H1 (cell line): ENCODE data around the gene KCNK7. TPM values are rescaled to one million over a fixed set of nuclear protein-coding genes. Genes with fewer than 3 reads are reported as not detected.
A peak's percentile ranks its signal among the peaks of the same experiment; 100 is the strongest.

Source experiments
- CTCF ChIA-PET: fragments of 300-600 bp; sonication (Branson Sonifier 250); formaldehyde crosslinking; loops from one replicate; lab custom pipeline; 2021; ENCODE audit not compliant: partially characterized antibody; lab: Charles Lee
- POLR2A ChIA-PET: fragments of 300-600 bp; sonication (Branson Sonifier 250); formaldehyde crosslinking; loops from one replicate; lab custom pipeline; 2021; ENCODE audit warnings: inconsistent platforms; ENCODE audit not compliant: partially characterized antibody; lab: Charles Lee
- DNase-seq, 2 experiments: peaks; one replicate each; pipeline versions ENCODE4 v3.0.0 to v3.0.0-alpha.2; 2010 to 2022; ENCODE audit warnings: low spot score in 2 of 2, low read depth in 1 of 2, mixed read lengths in 1 of 2
- FAIRE-seq: peaks from 2 replicates; lab custom pipeline; 2011; peaks lifted over from hg19 to GRCh38; lab: Jason Lieb, UNC
- H2AFZ ChIP-seq: 2 replicates; pipeline ENCODE4 v1.8.1; 2012; ENCODE audit warnings: low read length, inconsistent platforms
- H2AK5ac ChIP-seq: 2 replicates; pipeline ENCODE4 v1.6.1; 2013; ENCODE audit warnings: low read depth, low read length
- H2BK120ac ChIP-seq: replicated peaks from 2 replicates; pipeline ENCODE3; 2013; ENCODE audit warnings: low read depth, low read length, inconsistent platforms
- H2BK12ac ChIP-seq: 2 replicates; pipeline ENCODE4 v1.6.1; 2013; ENCODE audit warnings: low read depth, low read length
- H2BK15ac ChIP-seq: 2 replicates; pipeline ENCODE4 v1.6.1; 2013; ENCODE audit warnings: low read length
- H2BK20ac ChIP-seq: 2 replicates; pipeline ENCODE4 v1.6.1; 2013; ENCODE audit warnings: low read length
- H2BK5ac ChIP-seq: 2 replicates; pipeline ENCODE4 v1.6.1; 2013; ENCODE audit warnings: low read depth, low read length
- H3K14ac ChIP-seq: 2 replicates; pipeline ENCODE4 v1.6.1; 2013; ENCODE audit warnings: inconsistent platforms; ENCODE audit not compliant: insufficient read length
- H3K18ac ChIP-seq: 2 replicates; pipeline ENCODE4 v1.6.1; 2013; ENCODE audit warnings: low read length; ENCODE audit errors: extremely low read depth
- H3K23ac ChIP-seq: 2 replicates; pipeline ENCODE4 v1.6.1; 2013; ENCODE audit warnings: inconsistent platforms; ENCODE audit not compliant: insufficient read length
- H3K23me2 ChIP-seq: 2 replicates; pipeline ENCODE4 v1.6.1; 2013; ENCODE audit warnings: low read depth, low read length
- H3K27ac ChIP-seq: 2 replicates; pipeline ENCODE4 v1.6.1; 2011; ENCODE audit warnings: low read depth, low read length, inconsistent platforms
- H3K27me3 ChIP-seq, 4 experiments: replicated peaks in 1 of 4; 1 replicate in 1 of 4; 2 replicates in 3 of 4; pipeline versions ENCODE4 v1.6.1 to v1.8.1; 2011 to 2013; ENCODE audit warnings: low read length in 3 of 4, mild to moderate bottlenecking in 3 of 4, inconsistent platforms in 2 of 4, mixed read lengths in 2 of 4, moderate library complexity in 1 of 4; ENCODE audit not compliant: control insufficient read depth in 3 of 4, insufficient read depth in 3 of 4; ENCODE audit errors: extremely low read depth in 1 of 4
- H3K36me3 ChIP-seq, 4 experiments: 2 replicates each; pipeline versions ENCODE4 v1.6.1 to v1.8.1; 2011 to 2013; ENCODE audit warnings: mild to moderate bottlenecking in 4 of 4, low read length in 3 of 4, moderate library complexity in 2 of 4, control low read depth in 1 of 4, inconsistent platforms in 1 of 4; ENCODE audit not compliant: insufficient read depth in 4 of 4, control insufficient read depth in 2 of 4
- H3K4ac ChIP-seq: replicated peaks from 2 replicates; pipeline ENCODE3; 2013; ENCODE audit warnings: low read length, low read depth, mixed read lengths, inconsistent platforms; ENCODE audit not compliant: insufficient read length
- H3K4me1 ChIP-seq, 4 experiments: replicated peaks in 1 of 4; 1 replicate in 1 of 4; 2 replicates in 3 of 4; pipeline versions ENCODE4 v1.6.1 to v1.8.1; 2011 to 2013; ENCODE audit warnings: low read length in 3 of 4, inconsistent platforms in 2 of 4, mixed read lengths in 1 of 4; ENCODE audit not compliant: insufficient read depth in 4 of 4, control insufficient read depth in 3 of 4
- H3K4me2 ChIP-seq, 2 experiments: 2 replicates each; pipeline versions ENCODE4 v1.6.1 to v1.8.1; 2011 to 2013; ENCODE audit warnings: low read depth in 2 of 2, low read length in 2 of 2, control low read depth in 1 of 2, inconsistent platforms in 1 of 2, mild to moderate bottlenecking in 1 of 2; ENCODE audit not compliant: insufficient read depth in 1 of 2
- H3K4me3 ChIP-seq, 4 experiments: fragments of 200-600, 300-600 bp in 1 of 4; sonication (generic), shearing (Covaris generic), sonication (Bioruptor Twin) in 1 of 4; 2 replicates each; pipeline versions ENCODE4 v1.5.1 to v1.8.1; 2011 to 2016; ENCODE audit warnings: low read length in 4 of 4, low read depth in 3 of 4, control low read depth in 2 of 4, inconsistent platforms in 2 of 4, mild to moderate bottlenecking in 2 of 4, mixed read lengths in 1 of 4, moderate library complexity in 1 of 4; ENCODE audit not compliant: insufficient read depth in 2 of 4; ENCODE audit errors: extremely low read depth in 1 of 4
- H3K56ac ChIP-seq: replicated peaks from 2 replicates; pipeline ENCODE3; 2013; ENCODE audit warnings: low read depth, mild to moderate bottlenecking, mixed read lengths, low read length, inconsistent platforms; ENCODE audit not compliant: insufficient read length
- H3K79me1 ChIP-seq: 2 replicates; pipeline ENCODE4 v1.6.1; 2013; ENCODE audit warnings: low read depth, low read length, control low read depth
- H3K79me2 ChIP-seq, 2 experiments: 2 replicates each; pipeline versions ENCODE4 v1.6.1 to v1.8.1; 2012 to 2013; ENCODE audit warnings: low read length in 2 of 2, mild to moderate bottlenecking in 2 of 2, inconsistent platforms in 1 of 2; ENCODE audit not compliant: insufficient read depth in 2 of 2, control insufficient read depth in 1 of 2
- H3K9ac ChIP-seq, 4 experiments: replicated peaks in 1 of 4; 1 replicate in 1 of 4; 2 replicates in 3 of 4; pipeline versions ENCODE4 v1.6.1 to v1.8.1; 2011 to 2013; ENCODE audit warnings: low read depth in 3 of 4, low read length in 3 of 4, control low read depth in 2 of 4, mild to moderate bottlenecking in 2 of 4, moderate library complexity in 2 of 4, inconsistent platforms in 1 of 4; ENCODE audit errors: extremely low read depth in 1 of 4
- H3K9me3 ChIP-seq, 2 experiments: 2 replicates each; pipeline versions ENCODE4 v1.6.1 to v1.8.1; 2012 to 2013; ENCODE audit warnings: mild to moderate bottlenecking in 2 of 2, moderate library complexity in 2 of 2, control low read depth in 1 of 2, inconsistent platforms in 1 of 2, low read depth in 1 of 2, low read length in 1 of 2, mixed read lengths in 1 of 2; ENCODE audit not compliant: insufficient read depth in 2 of 2
- H4K20me1 ChIP-seq, 2 experiments: replicated peaks in 1 of 2; 2 replicates each; pipeline versions ENCODE3 to v1.8.1; 2011 to 2013; ENCODE audit warnings: inconsistent platforms in 2 of 2, low read length in 2 of 2, mild to moderate bottlenecking in 1 of 2; ENCODE audit not compliant: insufficient read depth in 2 of 2, control insufficient read depth in 1 of 2
- H4K5ac ChIP-seq: 2 replicates; pipeline ENCODE4 v1.6.1; 2013; ENCODE audit warnings: low read length, low read depth, mixed read lengths, inconsistent platforms; ENCODE audit not compliant: insufficient read length
- H4K8ac ChIP-seq: 2 replicates; pipeline ENCODE4 v1.8.0; 2013; ENCODE audit warnings: mild to moderate bottlenecking, moderate library complexity, low read length, inconsistent platforms; ENCODE audit not compliant: insufficient read depth; ENCODE audit errors: extremely low read depth
- H4K91ac ChIP-seq: replicated peaks from 2 replicates; pipeline ENCODE3; 2013; ENCODE audit warnings: low read length, mixed read lengths, inconsistent platforms; ENCODE audit not compliant: insufficient read length
- BRCA1 ChIP-seq: IDR thresholded peaks from 2 replicates; pipeline ENCODE4 v1.6.1; 2012; ENCODE audit warnings: low read depth, low read length, improper control_type of control experiment
- CBX8 ChIP-seq: fragments of 300-800, 300-1000 bp; sonication (generic); IDR thresholded peaks from 2 replicates; pipeline ENCODE4 v1.7.1; 2016; ENCODE audit warnings: low read depth, low read length, borderline replicate concordance
- CHD1 ChIP-seq: IDR thresholded peaks from 2 replicates; pipeline ENCODE4 v1.6.1; 2012; ENCODE audit warnings: low read depth, low read length, improper control_type of control experiment
- EGR1 ChIP-seq: IDR thresholded peaks from 2 replicates; pipeline ENCODE4 v1.6.1; 2011; ENCODE audit warnings: low read depth, low read length, borderline replicate concordance
- FOSL1 ChIP-seq: IDR thresholded peaks from 2 replicates; pipeline ENCODE4 v1.6.1; 2011; ENCODE audit warnings: mild to moderate bottlenecking, low read depth, low read length, moderate library complexity; ENCODE audit not compliant: insufficient read depth
- JUND ChIP-seq: IDR thresholded peaks from 2 replicates; pipeline ENCODE4 v1.6.1; 2011; ENCODE audit warnings: mild to moderate bottlenecking, improper control_type of control experiment, low read length
- NRF1 ChIP-seq: IDR thresholded peaks from 2 replicates; pipeline ENCODE4 v1.6.1; 2011; ENCODE audit warnings: mild to moderate bottlenecking, low read depth, low read length, improper control_type of control experiment
- PHF8 ChIP-seq: fragments of 200-600 bp; sonication (generic); conservative IDR thresholded peaks from 2 replicates; pipeline ENCODE4 v1.7.1; 2012; ENCODE audit warnings: low read depth, mild to moderate bottlenecking, inconsistent platforms, low read length, moderate library complexity
- RBBP5 ChIP-seq: IDR thresholded peaks from 2 replicates; pipeline ENCODE4 v1.7.1; 2012; ENCODE audit warnings: low read depth, mild to moderate bottlenecking, inconsistent platforms, low read length, moderate library complexity, borderline replicate concordance
- RNF2 ChIP-seq: fragments of 200-900, 300-1000 bp; sonication (generic); IDR thresholded peaks from 2 replicates; pipeline ENCODE4 v1.7.1; 2016; ENCODE audit warnings: borderline replicate concordance, low read depth, mild to moderate bottlenecking, antibody characterized with exemption, low read length; ENCODE audit not compliant: poor library complexity, severe bottlenecking; ENCODE audit errors: missing control alignments
- SP1 ChIP-seq: IDR thresholded peaks from 2 replicates; pipeline ENCODE4 v1.6.1; 2011; ENCODE audit warnings: low read depth, low read length
- SUZ12 ChIP-seq: fragments of 200-600 bp; sonication (generic); IDR thresholded peaks from 2 replicates; pipeline ENCODE4 v1.6.1; 2012; ENCODE audit warnings: mild to moderate bottlenecking, inconsistent platforms, low read length, moderate library complexity, mixed read lengths
- WGBS, 2 experiments: shearing (Covaris generic) in 1 of 2; methylation state at CpG; one replicate each; pipeline versions ENCODE4 v1.1.6 to v1.1.7; 2013 to 2015; ENCODE audit warnings: low lambda C conversion rate in 2 of 2, mixed read lengths in 2 of 2, inconsistent platforms in 1 of 2, low coverage in 1 of 2, missing lambda C conversion rate in 1 of 2; ENCODE audit not compliant: insufficient replicate concordance in 2 of 2, insufficient coverage in 1 of 2, insufficient read length in 1 of 2; ENCODE audit errors: extremely low coverage in 1 of 2, missing lambda C conversion rate in 1 of 2; 5-methylcytosine and 5-hydroxymethylcytosine counted together
- polyA plus RNA-seq, 7 experiments: library from polyadenylated mRNA; depleted of rRNA in 3 of 7; stranded (reverse) in 5 of 7; unstranded in 2 of 7; fragments of >200 nt in 5 of 7; fragments of 200-250 nt in 2 of 7; gene quantifications; 1 replicate in 5 of 7; 2 replicates in 1 of 7; 4 replicates in 1 of 7; pipeline versions ENCODE4 v1.2.1 to v1.2.3, GENCODE V29; 2011 to 2013; ENCODE audit warnings: missing spikeins in 2 of 7, mixed read lengths in 2 of 7
- total RNA-seq: library from RNA; stranded (reverse); fragmentation: NEBNext Ultra II Directional; extraction: Animal tissue kit (Norgen Biotek cat#: 25700); gene quantifications from 2 replicates; pipeline ENCODE4 v1.2.1, GENCODE V29; 2021

KCNK7 gene
- total and polyA plus RNA-seq, 2 of the 8 experiments (the other 6 are each of a cell fraction or from before 2014, with no cell fraction given), result 0.74 to 1.0 TPM

DNA sequence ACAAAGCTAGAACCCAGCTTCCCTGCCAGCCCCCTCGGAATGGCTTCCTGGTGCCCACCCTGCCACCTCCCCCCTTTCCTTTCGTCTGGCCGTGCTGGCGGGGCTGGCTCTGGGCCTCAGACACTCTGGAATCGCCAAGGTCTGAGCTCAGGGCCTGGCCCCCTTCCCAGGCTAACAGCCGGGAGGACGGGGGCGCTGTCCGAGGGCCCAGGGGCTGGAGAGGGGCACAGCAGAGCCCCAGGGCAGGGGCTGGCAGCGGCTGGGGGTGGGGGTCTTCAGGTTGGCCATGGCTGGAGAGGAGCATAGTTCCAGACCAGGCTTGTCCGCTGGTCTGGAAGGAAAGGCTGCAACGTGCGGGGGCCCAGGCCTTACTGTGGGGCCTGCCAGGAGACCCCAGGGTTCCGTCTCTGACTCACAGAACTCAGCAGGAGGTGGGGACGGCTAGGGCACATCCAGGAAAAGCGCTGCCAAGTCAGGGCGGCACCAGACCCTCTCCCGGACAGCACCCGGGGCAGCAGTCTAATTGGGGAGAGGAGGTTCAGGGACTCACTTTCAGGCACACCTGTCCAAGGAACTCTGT lies 36.6 kb downstream of the KCNK7 start:
- Histone ChIP-seq H3K4me1 (peaks cover 0 to 47% (median 36%) of the 10 kb centered on the region in 4 experiments; a peak in 6 of 7 replicates), H4K20me1 (no peaks in the 10 kb centered on the region), H3K56ac (no peak overlapping the region), H2BK15ac (peak overlapping the region; percentile 6; the same call in 1 of the 2 replicates), H3K4ac (no peak overlapping the region), H3K36me3 (no peaks in the 10 kb centered on the region), H3K23me2 (peaks cover 4% of the 10 kb centered on the region; the same call in 1 of the 2 replicates), H2AK5ac (peak overlapping the region; percentile 39; the same call in 1 of the 2 replicates), H2BK12ac (peak overlapping the region; percentile 84; the same call in 1 of the 2 replicates), H3K27ac (no peak overlapping the region), H3K79me1 (no peaks in the 10 kb centered on the region), H3K9ac (no peak overlapping the region), H3K4me3 (peak overlapping the region; percentile 32 to 77 (median 44); a peak in 7 of 8 replicates), H3K23ac (no peak overlapping the region), H3K4me2 (peak overlapping the region; percentile 62 to 84), H4K91ac (peak overlapping the region; percentile 69), H4K5ac (no peak overlapping the region), H3K79me2 (no peaks in the 10 kb centered on the region), H3K18ac (peak overlapping the region; percentile 83; the same call in 1 of the 2 replicates), H2BK120ac (peak overlapping the region; percentile 29), H2BK20ac (peak overlapping the region; percentile 61; the same call in 1 of the 2 replicates), H2BK5ac (no peak overlapping the region; the same call in 1 of the 2 replicates), H3K9me3 (no peaks in the 10 kb centered on the region), H4K8ac (peak overlapping the region; percentile 90), H3K27me3 (peaks cover 0 to 30% (median 20%) of the 10 kb centered on the region in 4 experiments; a peak in 5 of 7 replicates), H3K14ac (no peak overlapping the region), H2AFZ (peak overlapping the region; percentile 36; the same call in 1 of the 2 replicates)
- WGBS, 2 experiments, result 51% methylated on average over 17 of the region's 19 CpGs; no CpG with 5 or more reads in 1 of the 2 experiments
- ChIA-PET CTCF (interaction anchor here (0.7 to 16.3 kb wide), 9 partner anchors 13 to 480 kb away, joined by 3 to 284 read pairs (median 4); partner anchors contain the start of genes EHBP1L1, FAM89B, KCNK7 and ZNRD2), POLR2A (interaction anchor here (0.7 to 4.2 kb wide), 9 partner anchors 11 to 161 kb away, joined by 3 to 29 read pairs (median 4); partner anchors contain the start of genes FAM89B, MALAT1, RNASEH2C and SCYL1)
- FAIRE-seq, result no peak
- no peak for DNase-seq
- TF ChIP-seq PHF8 (no peak), NRF1 (no peak), RBBP5 (no peak), EGR1 (no peak), FOSL1 (no peak), SUZ12 (no peak), CHD1 (no peak), CBX8 (no peak), SP1 (no peak), RNF2 (no peak), JUND (no peak), BRCA1 (no peak)
